HepG2 (cell line): Measurements from ENCODE around the gene STX4. TPM values are rescaled to one million over a fixed set of nuclear protein-coding genes. Genes with fewer than 3 reads are reported as not detected.

ENCODE experiments used
- CBX2 ChIP-seq, 2 experiments: fragments of 200-600 bp in 1 of 2; sonication (generic); formaldehyde crosslinking in 1 of 2; IDR thresholded peaks; 2 replicates each; pipeline versions ENCODE4 v1.7.0 to v1.8.1; 2018 to 2022; ENCODE audit warnings: low read depth in 2 of 2, low read length in 1 of 2, mild to moderate bottlenecking in 1 of 2, missing genetic modification reagents in 1 of 2
- CCDC6 ChIP-seq: sonication (generic); formaldehyde crosslinking; IDR thresholded peaks from 2 replicates; pipeline ENCODE4 v1.8.1; 2022; ENCODE audit warnings: mild to moderate bottlenecking, missing genetic modification reagents, moderate library complexity
- CHD2 ChIP-seq: IDR thresholded peaks from 2 replicates; pipeline ENCODE4 v1.6.1; 2011; ENCODE audit warnings: low read depth, low read length, improper control_type of control experiment
- FOXO1 ChIP-seq: sonication (generic); formaldehyde crosslinking; IDR thresholded peaks from 2 replicates; pipeline ENCODE4 v1.4.0; 2020; ENCODE audit warnings: missing genetic modification reagents
- LCORL ChIP-seq, 2 experiments: fragments of 450-650 bp in 1 of 2; sonication (generic) in 1 of 2; formaldehyde crosslinking in 1 of 2; IDR thresholded peaks; 2 replicates each; pipeline versions ENCODE4 v1.5.0 to v1.6.1; 2017 to 2020; ENCODE audit warnings: antibody characterized with exemption in 1 of 2, missing genetic modification reagents in 1 of 2
- SRSF9 ChIP-seq: fragments of 200-400 bp; formaldehyde crosslinking; IDR thresholded peaks from 2 replicates; pipeline ENCODE4 v1.6.1; 2018; ENCODE audit warnings: borderline replicate concordance, mild to moderate bottlenecking, low read depth, low read length; ENCODE audit not compliant: insufficient read depth, poor library complexity, severe bottlenecking
- TAF15 ChIP-seq: fragments of 200-400 bp; formaldehyde crosslinking; IDR thresholded peaks from one replicate; pipeline ENCODE4 v1.6.1; 2018; ENCODE audit warnings: mild to moderate bottlenecking, low read depth, low read length; ENCODE audit not compliant: poor library complexity, severe bottlenecking
- TP53 ChIP-seq: sonication (generic); formaldehyde crosslinking; conservative IDR thresholded peaks from 2 replicates; pipeline ENCODE4 v1.4.0; 2020; ENCODE audit warnings: missing genetic modification reagents
- ZC3H4 ChIP-seq: sonication (generic); formaldehyde crosslinking; IDR thresholded peaks from 2 replicates; pipeline ENCODE4 v1.4.0; 2020; ENCODE audit warnings: missing genetic modification reagents, borderline replicate concordance
- ZNF230 ChIP-seq: sonication (generic); formaldehyde crosslinking; IDR thresholded peaks from 2 replicates; pipeline ENCODE4 v1.4.0; 2020; ENCODE audit warnings: mild to moderate bottlenecking, missing genetic modification reagents
- ZNF354B ChIP-seq: sonication (generic); formaldehyde crosslinking; IDR thresholded peaks from 2 replicates; pipeline ENCODE4 v1.8.0; 2022; ENCODE audit warnings: mild to moderate bottlenecking, missing genetic modification reagents
- ZNF782 ChIP-seq: sonication (generic); formaldehyde crosslinking; IDR thresholded peaks from 2 replicates; pipeline ENCODE4 v1.4.0; 2020; ENCODE audit warnings: missing genetic modification reagents, mild to moderate bottlenecking, borderline replicate concordance
- ZNF878 ChIP-seq: sonication (generic); formaldehyde crosslinking; IDR thresholded peaks from 2 replicates; pipeline ENCODE4 v1.8.1; 2023; ENCODE audit warnings: mild to moderate bottlenecking, missing genetic modification reagents, moderate library complexity
- polyA plus RNA-seq, 8 experiments: library from polyadenylated mRNA; depleted of rRNA in 3 of 8; stranded (reverse) in 7 of 8; unstranded in 1 of 8; fragments of >200 nt; fragmentation: Illumina TruSeq in 4 of 8; extraction: Trizol in 4 of 8; gene quantifications; 2 replicates each; pipeline versions ENCODE4 v1.2.1 to v1.2.3, GENCODE V29; 2011 to 2016; ENCODE audit warnings: low read depth in 4 of 8, missing spikeins in 1 of 8, mixed read lengths in 1 of 8; ENCODE audit not compliant: insufficient read depth in 1 of 8
- total RNA-seq, 5 experiments: library from RNA; depleted of rRNA; stranded (reverse); fragments of >200 nt; fragmentation: Illumina TruSeq; extraction: Trizol; gene quantifications; 2 replicates each; pipeline ENCODE4 v1.2.3, GENCODE V29; 2016; ENCODE audit warnings: low read depth in 1 of 5
- TF ChIP-seq, protein P1 (sequence below): IDR thresholded peaks from 2 replicates; pipeline ENCODE4 v1.6.1; 2012; ENCODE audit warnings: low read depth, low read length, improper control_type of control experiment
- TF ChIP-seq, protein P2 (sequence below): IDR thresholded peaks from 2 replicates; pipeline ENCODE4 v1.6.1; 2016; ENCODE audit warnings: missing biosample characterization, missing genetic modification reagents, low read depth
- TF ChIP-seq, protein P3 (sequence below): sonication (generic); formaldehyde crosslinking; IDR thresholded peaks from 2 replicates; pipeline ENCODE4 v1.4.0; 2020; ENCODE audit warnings: missing genetic modification reagents
- TF ChIP-seq, protein P4 (sequence below): fragments of 450-650 bp; IDR thresholded peaks from 2 replicates; pipeline ENCODE4 v1.6.1; 2016
- TF ChIP-seq, protein P5 (sequence below): sonication (generic); formaldehyde crosslinking; IDR thresholded peaks from 2 replicates; pipeline ENCODE4 v1.8.0; 2022; ENCODE audit warnings: missing genetic modification reagents, mild to moderate bottlenecking, borderline replicate concordance

STX4 gene
- total and polyA plus RNA-seq, 2 of the 13 experiments (the other 11 are each of a cell fraction or from before 2014, with no cell fraction given), result 29.2 to 34.6 TPM

DNA sequence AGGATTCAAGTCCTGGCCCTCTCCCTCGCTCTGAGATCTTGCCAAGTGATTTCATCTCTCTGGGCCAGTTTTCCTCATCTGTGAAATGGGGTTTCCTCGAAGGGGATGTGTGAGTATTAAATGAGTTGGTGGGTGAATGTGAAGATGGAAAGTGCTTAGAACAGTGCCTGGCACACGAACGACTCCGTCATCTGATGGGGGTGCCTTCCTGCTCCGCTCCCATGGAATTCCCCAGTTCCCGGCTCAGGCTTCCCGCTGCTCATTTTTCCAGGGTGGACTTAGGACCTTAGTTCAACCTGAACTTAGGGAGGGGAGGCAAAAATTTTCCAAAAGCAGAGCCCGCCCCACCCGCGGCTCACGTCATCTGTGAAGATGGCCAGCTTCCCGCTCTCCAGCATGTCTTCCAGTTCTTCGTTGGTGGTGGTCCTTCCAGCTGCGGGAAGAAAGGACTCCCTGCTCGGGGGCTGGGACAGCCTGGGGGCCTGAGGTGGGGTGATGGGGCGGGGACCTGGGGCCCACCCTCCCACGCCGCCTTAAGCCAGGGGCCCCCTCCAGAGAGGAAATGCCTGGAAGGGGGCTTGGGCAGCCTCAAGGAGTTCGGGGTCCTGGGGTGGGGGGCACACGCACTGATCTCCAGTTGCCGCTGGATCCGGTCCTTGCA is 36.9 kb upstream of the STX4 start (continued):
- TF ChIP-seq, protein P1, sequence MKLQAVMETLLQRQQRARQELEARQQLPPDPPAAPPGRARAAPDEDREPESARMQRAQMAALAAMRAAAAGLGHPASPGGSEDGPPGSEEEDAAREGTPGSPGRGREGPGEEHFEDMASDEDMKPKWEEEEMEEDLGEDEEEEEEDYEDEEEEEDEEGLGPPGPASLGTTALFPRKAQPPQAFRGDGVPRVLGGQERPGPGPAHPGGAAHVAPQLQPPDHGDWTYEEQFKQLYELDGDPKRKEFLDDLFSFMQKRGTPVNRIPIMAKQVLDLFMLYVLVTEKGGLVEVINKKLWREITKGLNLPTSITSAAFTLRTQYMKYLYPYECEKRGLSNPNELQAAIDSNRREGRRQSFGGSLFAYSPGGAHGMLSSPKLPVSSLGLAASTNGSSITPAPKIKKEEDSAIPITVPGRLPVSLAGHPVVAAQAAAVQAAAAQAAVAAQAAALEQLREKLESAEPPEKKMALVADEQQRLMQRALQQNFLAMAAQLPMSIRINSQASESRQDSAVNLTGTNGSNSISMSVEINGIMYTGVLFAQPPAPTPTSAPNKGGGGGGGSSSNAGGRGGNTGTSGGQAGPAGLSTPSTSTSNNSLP, result 0 out of 2 replicates have a peak, but pooled peaks have one; percentile 36
- 0 out of 2 replicates have a peak, but pooled peaks have one; percentile 61 for TF ChIP-seq CCDC6
- TF ChIP-seq, protein P2, sequence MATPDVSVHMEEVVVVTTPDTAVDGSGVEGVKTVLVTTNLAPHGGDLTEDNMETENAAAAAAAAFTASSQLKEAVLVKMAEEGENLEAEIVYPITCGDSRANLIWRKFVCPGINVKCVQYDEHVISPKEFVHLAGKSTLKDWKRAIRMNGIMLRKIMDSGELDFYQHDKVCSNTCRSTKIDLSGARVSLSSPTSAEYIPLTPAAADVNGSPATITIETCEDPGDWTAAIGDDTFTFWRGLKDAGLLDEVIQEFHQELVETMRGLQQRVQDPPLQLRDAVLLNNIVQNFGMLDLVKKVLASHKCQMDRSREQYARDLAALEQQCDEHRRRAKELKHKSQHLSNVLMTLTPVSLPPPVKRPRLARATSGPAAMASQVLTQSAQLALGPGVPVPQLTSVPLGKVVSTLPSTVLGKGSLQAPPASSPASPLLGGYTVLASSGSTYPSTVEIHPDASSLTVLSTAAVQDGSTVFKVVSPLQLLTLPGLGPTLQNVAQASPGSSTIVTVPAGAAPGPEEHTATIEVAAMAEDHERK (CRISPR knock-in tag), result no peak
- no peak for TF ChIP-seq LCORL (IDR thresholded peaks at IDR 0.05)
- peak; percentile 91 for TF ChIP-seq LCORL (CRISPR knock-in tag; IDR thresholded peaks at IDR 0.05)
- TF ChIP-seq, protein P3, sequence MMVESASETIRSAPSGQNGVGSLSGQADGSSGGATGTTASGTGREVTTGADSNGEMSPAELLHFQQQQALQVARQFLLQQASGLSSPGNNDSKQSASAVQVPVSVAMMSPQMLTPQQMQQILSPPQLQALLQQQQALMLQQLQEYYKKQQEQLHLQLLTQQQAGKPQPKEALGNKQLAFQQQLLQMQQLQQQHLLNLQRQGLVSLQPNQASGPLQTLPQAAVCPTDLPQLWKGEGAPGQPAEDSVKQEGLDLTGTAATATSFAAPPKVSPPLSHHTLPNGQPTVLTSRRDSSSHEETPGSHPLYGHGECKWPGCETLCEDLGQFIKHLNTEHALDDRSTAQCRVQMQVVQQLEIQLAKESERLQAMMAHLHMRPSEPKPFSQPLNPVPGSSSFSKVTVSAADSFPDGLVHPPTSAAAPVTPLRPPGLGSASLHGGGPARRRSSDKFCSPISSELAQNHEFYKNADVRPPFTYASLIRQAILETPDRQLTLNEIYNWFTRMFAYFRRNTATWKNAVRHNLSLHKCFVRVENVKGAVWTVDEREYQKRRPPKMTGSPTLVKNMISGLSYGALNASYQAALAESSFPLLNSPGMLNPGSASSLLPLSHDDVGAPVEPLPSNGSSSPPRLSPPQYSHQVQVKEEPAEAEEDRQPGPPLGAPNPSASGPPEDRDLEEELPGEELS (CRISPR knock-in tag), result peak; percentile 3; the same call in 1 of the 2 replicates
- TF ChIP-seq CBX2 (IDR thresholded peaks at IDR 0.05; ENCODE audit: low read depth, low read length), result no peak
- no peak for TF ChIP-seq CBX2 (CRISPR knock-in tag; IDR thresholded peaks at IDR 0.05; ENCODE audit: low read depth)
- TF ChIP-seq ZNF230 (CRISPR knock-in tag), result no peak; the same call in 1 of the 2 replicates
- TF ChIP-seq CHD2, result no peak
- TF ChIP-seq, protein P4, sequence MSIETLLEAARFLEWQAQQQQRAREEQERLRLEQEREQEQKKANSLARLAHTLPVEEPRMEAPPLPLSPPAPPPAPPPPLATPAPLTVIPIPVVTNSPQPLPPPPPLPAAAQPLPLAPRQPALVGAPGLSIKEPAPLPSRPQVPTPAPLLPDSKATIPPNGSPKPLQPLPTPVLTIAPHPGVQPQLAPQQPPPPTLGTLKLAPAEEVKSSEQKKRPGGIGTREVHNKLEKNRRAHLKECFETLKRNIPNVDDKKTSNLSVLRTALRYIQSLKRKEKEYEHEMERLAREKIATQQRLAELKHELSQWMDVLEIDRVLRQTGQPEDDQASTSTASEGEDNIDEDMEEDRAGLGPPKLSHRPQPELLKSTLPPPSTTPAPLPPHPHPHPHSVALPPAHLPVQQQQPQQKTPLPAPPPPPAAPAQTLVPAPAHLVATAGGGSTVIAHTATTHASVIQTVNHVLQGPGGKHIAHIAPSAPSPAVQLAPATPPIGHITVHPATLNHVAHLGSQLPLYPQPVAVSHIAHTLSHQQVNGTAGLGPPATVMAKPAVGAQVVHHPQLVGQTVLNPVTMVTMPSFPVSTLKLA, result no peak
- TF ChIP-seq ZNF878 (CRISPR knock-in tag), result no peak
- TF ChIP-seq ZNF782 (CRISPR knock-in tag), result no peak
- no peak for TF ChIP-seq TP53 (CRISPR knock-in tag)
- TF ChIP-seq, protein P5, sequence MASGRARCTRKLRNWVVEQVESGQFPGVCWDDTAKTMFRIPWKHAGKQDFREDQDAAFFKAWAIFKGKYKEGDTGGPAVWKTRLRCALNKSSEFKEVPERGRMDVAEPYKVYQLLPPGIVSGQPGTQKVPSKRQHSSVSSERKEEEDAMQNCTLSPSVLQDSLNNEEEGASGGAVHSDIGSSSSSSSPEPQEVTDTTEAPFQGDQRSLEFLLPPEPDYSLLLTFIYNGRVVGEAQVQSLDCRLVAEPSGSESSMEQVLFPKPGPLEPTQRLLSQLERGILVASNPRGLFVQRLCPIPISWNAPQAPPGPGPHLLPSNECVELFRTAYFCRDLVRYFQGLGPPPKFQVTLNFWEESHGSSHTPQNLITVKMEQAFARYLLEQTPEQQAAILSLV (CRISPR knock-in tag), result 0 out of 2 replicates have a peak, but pooled peaks have one; percentile 27
- no peak for TF ChIP-seq FOXO1 (CRISPR knock-in tag)
- no peak for TF ChIP-seq TAF15
- TF ChIP-seq ZC3H4, result no peak
- TF ChIP-seq SRSF9, result no peak
- TF ChIP-seq ZNF354B, result no peak
